Trophoblast cell (in vitro differentiated cells and primary cell): ENCODE results near the gene CDC25B.

Experiments used
- DNase-seq, 2 donors: peaks; one replicate each; pipeline ENCODE4 v3.0.0-alpha.2; 2016
- H2AFZ ChIP-seq: 2 replicates; pipeline ENCODE4 v1.6.1; 2013; ENCODE audit warnings: low read length, moderate library complexity, mild to moderate bottlenecking; ENCODE audit not compliant: insufficient read depth, poor library complexity
- H2AK5ac ChIP-seq: 2 replicates; pipeline ENCODE4 v1.6.1; 2013; ENCODE audit warnings: mild to moderate bottlenecking, low read length
- H2BK120ac ChIP-seq: 2 replicates; pipeline ENCODE4 v1.6.1; 2013; ENCODE audit warnings: low read length, mild to moderate bottlenecking, moderate library complexity; ENCODE audit not compliant: insufficient read depth, poor library complexity
- H2BK12ac ChIP-seq: 2 replicates; pipeline ENCODE4 v1.6.1; 2013; ENCODE audit warnings: mild to moderate bottlenecking, low read length, moderate library complexity
- H2BK5ac ChIP-seq: 2 replicates; pipeline ENCODE4 v1.6.1; 2013; ENCODE audit warnings: low read length, low read depth, moderate library complexity, mild to moderate bottlenecking; ENCODE audit not compliant: poor library complexity
- H3K14ac ChIP-seq: 2 replicates; pipeline ENCODE4 v1.6.1; 2013; ENCODE audit warnings: mild to moderate bottlenecking, low read length
- H3K18ac ChIP-seq: 2 replicates; pipeline ENCODE4 v1.6.1; 2013; ENCODE audit warnings: mild to moderate bottlenecking, low read length
- H3K23ac ChIP-seq: 2 replicates; pipeline ENCODE4 v1.6.1; 2013; ENCODE audit warnings: low read length
- H3K27ac ChIP-seq: 2 replicates; pipeline ENCODE4 v1.5.1; 2013; ENCODE audit warnings: low read depth, mild to moderate bottlenecking, inconsistent platforms, low read length, moderate library complexity
- H3K27me3 ChIP-seq: 2 replicates; pipeline ENCODE4 v1.6.1; 2013; ENCODE audit warnings: inconsistent platforms, mild to moderate bottlenecking, low read length, moderate library complexity; ENCODE audit not compliant: insufficient read depth
- H3K36me3 ChIP-seq, 2 experiments: 1 replicate in 1 of 2; 2 replicates in 1 of 2; pipeline ENCODE4 v1.6.1; 2013; ENCODE audit warnings: low read length in 2 of 2, mild to moderate bottlenecking in 2 of 2, moderate library complexity in 1 of 2; ENCODE audit not compliant: insufficient read depth in 2 of 2, control insufficient read depth in 1 of 2
- H3K4ac ChIP-seq: 2 replicates; pipeline ENCODE4 v1.6.1; 2013; ENCODE audit warnings: low read depth, mild to moderate bottlenecking, low read length, moderate library complexity
- H3K4me1 ChIP-seq, 2 experiments: 1 replicate in 1 of 2; 2 replicates in 1 of 2; pipeline ENCODE4 v1.6.1; 2013; ENCODE audit warnings: low read length in 2 of 2, mild to moderate bottlenecking in 2 of 2, moderate library complexity in 1 of 2; ENCODE audit not compliant: insufficient read depth in 2 of 2, control insufficient read depth in 1 of 2
- H3K4me2 ChIP-seq: 2 replicates; pipeline ENCODE4 v1.6.1; 2013; ENCODE audit warnings: inconsistent platforms, mild to moderate bottlenecking, low read length, moderate library complexity
- H3K4me3 ChIP-seq: 2 replicates; pipeline ENCODE4 v1.5.1; 2013; ENCODE audit warnings: mild to moderate bottlenecking, low read depth, low read length, inconsistent platforms
- H3K79me1 ChIP-seq: one replicate; pipeline ENCODE4 v1.6.1; 2013; ENCODE audit warnings: low read length
- H3K79me2 ChIP-seq: 2 replicates; pipeline ENCODE4 v1.6.1; 2013; ENCODE audit warnings: low read length, mild to moderate bottlenecking; ENCODE audit not compliant: control insufficient read depth, insufficient read depth, poor library complexity
- H3K9ac ChIP-seq: 2 replicates; pipeline ENCODE4 v1.6.1; 2013; ENCODE audit warnings: mild to moderate bottlenecking, low read length
- H3K9me3 ChIP-seq: 2 replicates; pipeline ENCODE4 v1.6.1; 2013; ENCODE audit warnings: low read depth, mild to moderate bottlenecking, control low read depth, inconsistent platforms, low read length; ENCODE audit not compliant: insufficient read depth
- H4K12ac ChIP-seq: 2 replicates; pipeline ENCODE4 v1.6.1; 2013; ENCODE audit warnings: low read depth, mild to moderate bottlenecking, low read length, moderate library complexity
- H4K8ac ChIP-seq: 2 replicates; pipeline ENCODE4 v1.6.1; 2013; ENCODE audit warnings: low read depth, mild to moderate bottlenecking, low read length, moderate library complexity
- H4K91ac ChIP-seq: one replicate; pipeline ENCODE4 v1.6.1; 2013; ENCODE audit warnings: low read depth, mild to moderate bottlenecking, low read length, moderate library complexity
- WGBS: extraction: QIAGEN DNeasy Blood & Tissue Kit; methylation state at CpG from one replicate; pipeline ENCODE4 v1.1.7; 2013; ENCODE audit warnings: missing lambda C conversion rate; ENCODE audit not compliant: insufficient read length, insufficient coverage; ENCODE audit errors: extremely low coverage; 5-methylcytosine and 5-hydroxymethylcytosine counted together

The CDC25B gene

GRCh38 chr20:3768342-3769130, 27.6 kb upstream of the CDC25B start:
- H2BK5ac ChIP-seq: no peak overlapping the region
- peak overlapping the region; percentile 69 for H3K9ac ChIP-seq
- H3K9me3 ChIP-seq: no peaks in the 10 kb centered on the region
- peak overlapping the region; percentile 80 for H3K14ac ChIP-seq
- H3K18ac ChIP-seq: peak overlapping the region; percentile 63
- H3K4me2 ChIP-seq: peak overlapping the region; percentile 84
- peak overlapping the region; percentile 89 for H2AFZ ChIP-seq
- no peak overlapping the region for H2BK12ac ChIP-seq
- H3K79me2 ChIP-seq: peaks cover 6% of the 10 kb centered on the region
- peaks cover 10% of the 10 kb centered on the region for H3K79me1 ChIP-seq
- H3K4ac ChIP-seq: peak overlapping the region; percentile 61
- no peaks in the 10 kb centered on the region for H3K36me3 ChIP-seq
- H3K27me3 ChIP-seq: no peaks in the 10 kb centered on the region
- peak overlapping the region; percentile 74 for H4K91ac ChIP-seq
- no CpG with 5 or more reads among the region's 51 CpGs for WGBS
- H4K8ac ChIP-seq: peak overlapping the region; percentile 91
- H3K23ac ChIP-seq: no peak overlapping the region
- no peak overlapping the region for H3K27ac ChIP-seq
- peak overlapping the region; percentile 48 for H2BK120ac ChIP-seq
- H3K4me1 ChIP-seq: peaks cover 8 to 12% of the 10 kb centered on the region in 2 experiments
- H3K4me3 ChIP-seq: peak overlapping the region; percentile 80
- no peak overlapping the region for H2AK5ac ChIP-seq
- peak overlapping the region; percentile 86 for H4K12ac ChIP-seq
- peak; percentile 69 to 86 for DNase-seq

- Histone ChIP-seq H4K91ac (no peak overlapping the region), H3K79me2 (peaks cover 6% of the 10 kb centered on the region), H3K4me3 (no peak overlapping the region), H3K27me3 (no peaks in the 10 kb centered on the region), H3K27ac (no peak overlapping the region), H4K12ac (no peak overlapping the region), H3K23ac (no peak overlapping the region), H3K18ac (no peak overlapping the region), H3K36me3 (no peaks in the 10 kb centered on the region), H3K14ac (no peak overlapping the region), H3K9me3 (no peaks in the 10 kb centered on the region), H2BK120ac (no peak overlapping the region), H3K9ac (no peak overlapping the region), H3K79me1 (peaks cover 10% of the 10 kb centered on the region), H3K4ac (no peak overlapping the region), H3K4me2 (no peak overlapping the region), H4K8ac (no peak overlapping the region), H2BK5ac (no peak overlapping the region), H2BK12ac (no peak overlapping the region), H3K4me1 (peaks cover 8 to 12% of the 10 kb centered on the region in 2 experiments), H2AFZ (no peak overlapping the region), H2AK5ac (no peak overlapping the region)
- no peak for DNase-seq
- WGBS: no CpG with 5 or more reads among the region's 7 CpGs
These were observed 24.5 kb upstream of the CDC25B start for GRCh38 chr20:3771552-3772058.

- Histone ChIP-seq H3K9ac (no peak overlapping the region), H4K12ac (no peak overlapping the region), H4K91ac (no peak overlapping the region), H2BK120ac (no peak overlapping the region), H2BK12ac (no peak overlapping the region), H3K4me2 (no peak overlapping the region), H3K27ac (no peak overlapping the region), H3K4me3 (no peak overlapping the region), H3K79me1 (no peaks in the 10 kb centered on the region), H3K14ac (no peak overlapping the region), H3K27me3 (peaks cover 23% of the 10 kb centered on the region), H3K4ac (no peak overlapping the region), H3K79me2 (no peaks in the 10 kb centered on the region), H3K36me3 (no peaks in the 10 kb centered on the region), H2AFZ (no peak overlapping the region), H2BK5ac (no peak overlapping the region), H3K18ac (no peak overlapping the region), H2AK5ac (no peak overlapping the region), H3K23ac (no peak overlapping the region), H3K4me1 (peaks cover 12 to 13% of the 10 kb centered on the region in 2 experiments), H3K9me3 (peaks cover 7% of the 10 kb centered on the region), H4K8ac (no peak overlapping the region)
- WGBS: no CpG with 5 or more reads among the region's 4 CpGs
- DNase-seq: no peak
These were observed 20.5 kb upstream of the CDC25B start for GRCh38 chr20:3775457-3776108.

DNA sequence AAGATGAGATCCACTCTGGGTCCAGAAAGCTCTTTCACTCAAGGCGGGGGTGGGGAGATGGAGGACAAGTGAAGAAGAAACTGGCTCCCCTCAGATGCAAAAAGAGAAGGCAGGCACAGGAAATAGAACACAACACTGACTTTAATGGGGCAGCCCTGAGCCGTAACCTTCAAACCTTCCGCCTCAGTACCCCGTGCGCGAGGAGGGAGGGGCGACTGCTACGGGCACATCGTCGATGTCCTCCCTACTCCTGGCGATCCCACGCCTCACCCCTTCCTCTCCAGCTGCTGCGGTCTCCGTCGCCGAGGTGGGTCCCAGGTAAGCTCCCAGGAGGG, 18.8 kb upstream of the CDC25B start:
- no peak for DNase-seq
- no peak overlapping the region for H2BK120ac ChIP-seq
- no peak overlapping the region for H2AK5ac ChIP-seq
- no peak overlapping the region for H4K91ac ChIP-seq
- H2AFZ ChIP-seq: peak overlapping the region; percentile 78
- H3K4me1 ChIP-seq: peaks cover 13 to 16% of the 10 kb centered on the region in 2 experiments
- no peak overlapping the region for H3K23ac ChIP-seq
- H3K14ac ChIP-seq: no peak overlapping the region
- H3K79me2 ChIP-seq: no peaks in the 10 kb centered on the region
- peak overlapping the region; percentile 34 for H3K4me3 ChIP-seq
- no peak overlapping the region for H3K27ac ChIP-seq
- peaks cover 23% of the 10 kb centered on the region for H3K27me3 ChIP-seq
- H4K12ac ChIP-seq: no peak overlapping the region
- peak overlapping the region; percentile 80 for H3K4me2 ChIP-seq
- H3K36me3 ChIP-seq: no peaks in the 10 kb centered on the region
- no CpG with 5 or more reads among the region's 16 CpGs for WGBS
- no peak overlapping the region for H3K4ac ChIP-seq
- no peaks in the 10 kb centered on the region for H3K79me1 ChIP-seq
- no peak overlapping the region for H3K9ac ChIP-seq
- H2BK12ac ChIP-seq: no peak overlapping the region
- H3K18ac ChIP-seq: no peak overlapping the region
- H3K9me3 ChIP-seq: peaks cover 8% of the 10 kb centered on the region
- H2BK5ac ChIP-seq: no peak overlapping the region
- no peak overlapping the region for H4K8ac ChIP-seq
